Progenitor cell of endocrine pancreas (in vitro differentiated cells): ENCODE results near the gene GATA1. TPM values are rescaled to one million over a fixed set of nuclear protein-coding genes. Genes with fewer than 3 reads are reported as not detected.

Experiments used
- DNase-seq: peaks from one replicate; pipeline ENCODE4 v3.0.0; 2021; ENCODE audit warnings: low spot score; ENCODE audit not compliant: unreplicated experiment
- H3K27ac Mint-ChIP-seq: 2 replicates; pipeline ENCODE4 v1.8.0; 2021; ENCODE audit warnings: mild to moderate bottlenecking, moderate library complexity, mixed read lengths
- H3K27me3 Mint-ChIP-seq: 2 replicates; pipeline ENCODE4 v1.8.0; 2021; ENCODE audit warnings: mixed read lengths
- H3K36me3 Mint-ChIP-seq: 2 replicates; pipeline ENCODE4 v1.8.0; 2022; ENCODE audit warnings: mixed read lengths; ENCODE audit not compliant: insufficient read depth
- H3K4me1 Mint-ChIP-seq: 2 replicates; pipeline ENCODE4 v1.8.0; 2021; ENCODE audit warnings: low read depth, mixed read lengths
- H3K4me3 Mint-ChIP-seq: 2 replicates; pipeline ENCODE4 v1.8.0; 2021; ENCODE audit warnings: low read depth, mild to moderate bottlenecking, moderate library complexity, mixed read lengths
- H3K9me3 Mint-ChIP-seq: 2 replicates; pipeline ENCODE4 v1.8.0; 2021; ENCODE audit warnings: low read depth, mixed read lengths
- CTCF ChIP-seq: fragments of 200-600 bp; sonication (generic); IDR thresholded peaks from one replicate; pipeline ENCODE4 v1.5.0; 2021; ENCODE audit warnings: antibody characterized with exemption, mild to moderate bottlenecking; ENCODE audit not compliant: unreplicated experiment
- total RNA-seq: library from RNA; stranded (reverse); gene quantifications from 2 replicates; pipeline ENCODE4 v1.2.1, GENCODE V29; 2021

Gene GATA1
- total RNA-seq, 1 donor from 2014 or later: not detected

GRCh38 chrX:48772602-48773001, 13.8 kb upstream of the GATA1 start:
- Mint-ChIP-seq H3K27me3 (peaks cover 14% of the 10 kb centered on the region), H3K4me3 (no peak overlapping the region), H3K27ac (no peak overlapping the region), H3K9me3 (peaks cover 11% of the 10 kb centered on the region), H3K4me1 (no peaks in the 10 kb centered on the region), H3K36me3 (no peaks in the 10 kb centered on the region)
- no peak for TF ChIP-seq CTCF
- no peak for DNase-seq

DNA sequence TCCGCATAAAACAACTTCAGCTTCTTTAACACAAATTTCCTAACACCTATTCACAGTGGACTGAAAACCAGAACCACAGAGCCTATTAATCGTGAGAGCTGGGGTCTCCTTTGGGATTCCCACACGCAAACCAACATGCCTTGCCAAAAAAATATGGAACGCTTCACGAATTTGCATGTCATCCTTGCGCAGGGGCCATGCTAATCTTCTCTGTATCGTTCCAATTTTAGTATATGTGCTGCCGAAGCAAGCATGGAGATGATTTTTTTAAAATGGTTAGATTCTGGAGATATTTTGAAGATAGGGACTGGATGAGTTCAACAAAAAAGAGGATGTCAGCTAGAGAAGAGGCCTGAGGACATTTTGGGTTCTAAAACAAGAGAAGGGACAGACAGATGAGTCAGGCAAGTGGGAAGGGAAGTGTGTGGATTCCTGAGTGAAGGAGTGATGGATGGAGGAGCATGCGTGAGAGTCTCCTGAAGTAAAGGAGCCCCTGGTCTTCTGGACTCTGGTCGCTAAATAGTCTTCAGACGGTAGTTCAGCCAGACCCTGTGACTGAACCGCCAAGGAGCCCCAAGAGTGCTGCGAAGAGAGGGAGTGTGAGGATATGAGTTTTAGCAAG, 9.5 kb upstream of the GATA1 start:
- no peaks in the 10 kb centered on the region for H3K4me1 Mint-ChIP-seq
- DNase-seq: no peak
- H3K27ac Mint-ChIP-seq: no peak overlapping the region
- no peaks in the 10 kb centered on the region for H3K36me3 Mint-ChIP-seq
- H3K9me3 Mint-ChIP-seq: peaks cover 5% of the 10 kb centered on the region
- H3K4me3 Mint-ChIP-seq: no peak overlapping the region
- TF ChIP-seq CTCF: no peak
- H3K27me3 Mint-ChIP-seq: peaks cover 20% of the 10 kb centered on the region

DNA sequence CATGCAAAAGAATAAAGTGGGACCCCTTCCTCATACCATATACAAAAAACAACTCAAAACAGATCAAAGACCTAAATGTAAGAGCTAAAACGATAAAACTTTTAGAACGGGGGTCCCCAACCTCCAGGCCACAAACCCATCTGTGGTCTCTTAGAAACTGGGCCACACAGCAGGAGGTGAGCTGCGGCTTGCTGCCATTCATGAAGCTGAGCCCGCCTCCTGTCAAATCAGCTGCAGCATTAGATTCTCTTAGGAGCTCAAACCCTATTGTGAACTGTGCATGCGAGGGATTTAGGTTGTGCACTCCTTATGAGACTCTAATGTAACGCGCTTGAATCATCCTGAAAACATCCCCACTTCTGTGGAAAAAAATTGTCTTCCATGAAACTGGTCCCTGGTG, 7.0 kb upstream of the GATA1 start:
- Mint-ChIP-seq H3K4me1 (no peaks in the 10 kb centered on the region), H3K4me3 (no peak overlapping the region), H3K36me3 (no peaks in the 10 kb centered on the region), H3K27me3 (peaks cover 20% of the 10 kb centered on the region), H3K27ac (no peak overlapping the region), H3K9me3 (peaks cover 7% of the 10 kb centered on the region)
- TF ChIP-seq CTCF: no peak
- DNase-seq: no peak

- peaks cover 8% of the 10 kb centered on the region for H3K9me3 Mint-ChIP-seq
- no peak for TF ChIP-seq CTCF
- H3K27ac Mint-ChIP-seq: no peak overlapping the region
- peaks cover 18% of the 10 kb centered on the region for H3K27me3 Mint-ChIP-seq
- DNase-seq: no peak
- H3K4me3 Mint-ChIP-seq: no peak overlapping the region
- H3K4me1 Mint-ChIP-seq: no peaks in the 10 kb centered on the region
- no peaks in the 10 kb centered on the region for H3K36me3 Mint-ChIP-seq
Measured at GRCh38 chrX:48781705-48782104, 4.7 kb upstream of the GATA1 start.

GRCh38 chrX:48782216-48782615, 4.2 kb upstream of the GATA1 start:
- Mint-ChIP-seq H3K4me3 (no peak overlapping the region), H3K27me3 (peaks cover 18% of the 10 kb centered on the region), H3K36me3 (no peaks in the 10 kb centered on the region), H3K9me3 (peaks cover 13% of the 10 kb centered on the region), H3K4me1 (no peaks in the 10 kb centered on the region), H3K27ac (no peak overlapping the region)
- DNase-seq: no peak
- no peak for TF ChIP-seq CTCF
